ENCODE measurements around the gene CAPZB.

- TF ChIP-seq POLR2A (IDR thresholded peaks at IDR 0.05; ENCODE audit: low read depth, low read length) (no peak), POLR2AphosphoS5 (IDR thresholded peaks at IDR 0.05; ENCODE audit: low read depth, low read length) (no peak), TAF1 (IDR thresholded peaks at IDR 0.05; ENCODE audit: low read depth, low read length) (no peak), PAX5 (IDR thresholded peaks at IDR 0.05; ENCODE audit: insufficient read depth, low read length, severe bottlenecking) (no peak), SPI1 (IDR thresholded peaks at IDR 0.05; ENCODE audit: low read depth, low read length) (no peak), POU2F2 (IDR thresholded peaks at IDR 0.05; ENCODE audit: low read depth, low read length) (no peak)
Observed at GRCh38 chr1:19525607-19526545, 40.5 kb upstream of the CAPZB start.
